Measurements from ENCODE around the gene IL2RA.
A peak's percentile ranks its signal among the peaks of the same experiment; 100 is the strongest.
"Not testable (repeated sequence)": the region's sequence is repeated elsewhere in the genome, so short reads cannot be mapped to it uniquely, and the experiment has no call there.

IL2RA gene

DNA sequence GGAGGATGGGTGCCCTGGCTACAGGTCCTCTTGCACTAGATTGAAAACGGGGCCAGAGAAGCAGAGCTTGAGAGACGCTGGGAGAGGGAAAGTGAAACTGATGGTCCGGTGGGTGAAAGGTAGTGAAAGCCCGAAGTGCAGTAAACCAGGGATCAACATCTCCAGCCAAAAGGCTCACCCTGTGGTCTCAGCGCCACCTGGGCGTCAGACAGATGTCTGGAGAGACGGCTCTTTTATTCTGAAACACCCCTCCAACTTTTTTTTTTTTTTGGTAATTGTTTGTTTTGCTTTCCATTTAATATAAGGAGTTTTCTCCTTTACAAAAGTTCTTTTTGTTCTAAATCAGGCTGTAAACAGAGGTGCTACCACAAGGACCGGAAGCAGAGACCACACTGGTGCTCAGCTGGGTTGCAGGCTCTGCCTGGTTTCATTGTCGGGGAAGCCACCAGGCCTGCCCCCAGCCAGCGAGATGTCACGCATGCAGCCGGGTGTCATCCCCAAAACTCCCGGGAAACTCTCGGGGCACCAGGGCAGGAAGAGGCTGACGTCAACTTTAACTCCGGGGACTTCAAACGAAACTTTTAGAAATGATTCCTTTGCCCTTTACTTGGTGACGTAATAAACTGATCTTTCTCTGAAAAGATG, 11.2 kb downstream of the IL2RA start:
- Histone ChIP-seq H3K27ac (ENCODE audit: low read depth, low read length) (peak overlapping the region; percentile 58), H3K4me1 (ENCODE audit: control insufficient read depth, insufficient read depth, low read length) (no peaks in the 10 kb centered on the region), H3K36me3 (ENCODE audit: control insufficient read depth, insufficient read depth, low read length) (no peaks in the 10 kb centered on the region), H3K4me3 (ENCODE audit: low read length) (peak overlapping the region; percentile 66), H3K9ac (ENCODE audit: low read length) (no peak overlapping the region), H3K27me3 (ENCODE audit: control insufficient read depth, insufficient read depth, low read length) (no peaks in the 10 kb centered on the region)

- Histone ChIP-seq H3K27me3 (ENCODE audit: control insufficient read depth, insufficient read depth, low read length) (no peaks in the 10 kb centered on the region), H3K9ac (ENCODE audit: low read length) (no peak overlapping the region), H3K27ac (ENCODE audit: low read depth, low read length) (no peak overlapping the region), H3K36me3 (ENCODE audit: control insufficient read depth, insufficient read depth, low read length) (no peaks in the 10 kb centered on the region), H3K4me3 (ENCODE audit: low read length) (no peak overlapping the region), H3K4me1 (ENCODE audit: control insufficient read depth, insufficient read depth, low read length) (no peaks in the 10 kb centered on the region)
These were observed 13.2 kb downstream of the IL2RA start for GRCh38 chr10:6049031-6049400.

DNA sequence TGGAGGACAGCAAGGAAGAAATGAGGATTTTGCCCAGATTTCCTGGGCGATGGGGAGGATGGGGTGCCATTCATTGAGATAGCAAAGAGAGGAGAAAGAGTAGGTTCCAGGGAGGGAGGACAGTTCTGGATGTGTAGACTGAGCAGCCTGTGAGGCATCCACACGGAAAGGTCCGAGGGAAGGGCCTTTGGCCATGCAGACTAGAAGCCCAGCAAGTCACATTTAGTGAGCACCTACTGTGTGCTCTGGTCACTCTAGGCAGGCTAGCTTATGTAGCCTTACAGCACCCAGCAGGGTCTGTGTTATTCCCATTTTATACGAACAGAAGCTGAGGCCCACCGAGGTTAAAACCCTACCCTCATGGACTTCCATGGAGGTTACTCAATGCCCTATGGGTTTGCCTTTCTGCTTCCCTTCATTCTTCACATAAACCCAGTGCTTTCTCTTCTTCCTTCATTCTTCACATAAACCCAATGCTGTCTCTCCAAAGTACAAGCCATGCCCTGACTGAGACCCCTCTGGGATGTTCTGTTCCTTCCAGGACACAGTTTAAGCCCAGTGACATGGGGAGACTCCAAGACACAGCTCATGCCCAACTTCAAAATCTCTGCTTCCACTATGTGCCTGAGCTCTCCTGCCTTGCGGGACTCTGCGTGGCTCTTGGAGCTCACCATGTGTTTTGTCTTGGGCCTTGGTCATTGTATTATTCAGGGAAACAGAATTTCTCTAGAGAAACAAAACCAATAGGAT, 13.7 kb downstream of the IL2RA start:
- no peaks in the 10 kb centered on the region for H3K4me1 ChIP-seq (ENCODE audit: control insufficient read depth, insufficient read depth, low read length)
- H3K27me3 ChIP-seq (ENCODE audit: control insufficient read depth, insufficient read depth, low read length), result no peaks in the 10 kb centered on the region
- H3K9ac ChIP-seq (ENCODE audit: low read length), result no peak overlapping the region
- no peak overlapping the region for H3K27ac ChIP-seq (ENCODE audit: low read depth, low read length)
- no peaks in the 10 kb centered on the region for H3K36me3 ChIP-seq (ENCODE audit: control insufficient read depth, insufficient read depth, low read length)
- H3K4me3 ChIP-seq (ENCODE audit: low read length), result no peak overlapping the region

DNA sequence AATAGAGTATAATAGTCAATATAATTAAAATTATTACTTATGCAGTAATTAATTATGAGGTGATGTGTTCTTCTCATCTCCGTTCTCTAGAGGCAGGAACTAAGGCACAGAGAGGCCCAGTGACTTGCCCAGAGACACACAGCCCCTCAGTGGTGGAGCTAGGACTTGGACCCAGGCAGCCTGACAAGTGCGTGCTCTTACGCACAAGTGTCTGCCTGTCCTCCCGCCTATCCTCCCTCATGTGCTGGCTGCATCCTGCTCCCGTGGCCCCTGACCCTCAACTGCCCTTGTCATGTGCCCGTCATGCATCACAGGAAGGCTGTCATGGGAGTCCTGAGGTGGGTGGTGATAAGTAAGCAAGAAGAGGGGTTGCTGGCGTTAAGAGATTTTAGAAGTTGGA, 14.3 kb downstream of the IL2RA start:
- Histone ChIP-seq H3K4me3 (ENCODE audit: low read length) (no peak overlapping the region), H3K9ac (ENCODE audit: low read length) (no peak overlapping the region), H3K27me3 (ENCODE audit: control insufficient read depth, insufficient read depth, low read length) (no peaks in the 10 kb centered on the region), H3K27ac (ENCODE audit: low read depth, low read length) (no peak overlapping the region), H3K4me1 (ENCODE audit: control insufficient read depth, insufficient read depth, low read length) (no peaks in the 10 kb centered on the region), H3K36me3 (ENCODE audit: control insufficient read depth, insufficient read depth, low read length) (no peaks in the 10 kb centered on the region)

DNA sequence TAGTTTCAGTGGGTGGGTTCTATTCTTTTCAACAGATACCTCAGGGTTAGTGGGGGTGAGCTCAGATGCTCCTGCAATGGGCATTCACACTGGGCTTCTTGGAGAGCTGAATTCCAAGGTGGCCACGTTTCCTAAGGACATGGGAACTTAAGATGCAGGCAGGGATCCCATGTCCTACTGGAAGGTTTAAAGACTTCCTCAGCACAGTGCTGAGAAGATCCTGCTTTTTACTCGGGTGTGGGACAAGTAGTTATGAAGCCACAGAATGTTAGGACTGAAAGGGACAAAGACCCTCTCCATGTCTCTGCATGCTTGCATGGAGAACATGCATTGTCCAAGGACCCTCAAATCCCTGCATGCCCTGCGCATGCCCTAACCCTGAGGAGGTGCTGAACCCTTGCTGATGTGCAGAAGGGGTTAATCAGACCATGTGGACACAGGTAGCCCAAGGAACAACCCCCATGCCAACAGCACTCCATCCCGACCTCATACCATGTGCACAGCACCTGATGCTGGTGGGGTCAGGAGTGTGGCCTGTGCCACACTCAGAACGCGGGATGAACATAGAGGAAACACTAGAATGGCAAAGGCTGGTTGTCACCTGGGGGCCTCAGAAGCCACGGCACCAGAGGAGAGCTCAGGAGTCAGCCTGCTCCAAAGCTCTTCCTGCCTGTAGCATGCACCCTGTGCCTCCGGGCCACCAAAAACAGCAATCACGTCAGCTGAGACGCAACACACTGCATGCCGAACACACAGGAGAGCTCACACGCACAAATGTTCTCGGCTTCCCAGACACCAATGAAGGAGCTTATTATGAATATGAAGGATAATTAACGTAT, 15.2 kb downstream of the IL2RA start:
- Histone ChIP-seq H3K9ac (ENCODE audit: low read length) (no peak overlapping the region), H3K4me1 (ENCODE audit: control insufficient read depth, insufficient read depth, low read length) (no peaks in the 10 kb centered on the region), H3K27ac (ENCODE audit: low read depth, low read length) (no peak overlapping the region), H3K36me3 (ENCODE audit: control insufficient read depth, insufficient read depth, low read length) (no peaks in the 10 kb centered on the region), H3K4me3 (ENCODE audit: low read length) (no peak overlapping the region), H3K27me3 (ENCODE audit: control insufficient read depth, insufficient read depth, low read length) (no peaks in the 10 kb centered on the region)

DNA sequence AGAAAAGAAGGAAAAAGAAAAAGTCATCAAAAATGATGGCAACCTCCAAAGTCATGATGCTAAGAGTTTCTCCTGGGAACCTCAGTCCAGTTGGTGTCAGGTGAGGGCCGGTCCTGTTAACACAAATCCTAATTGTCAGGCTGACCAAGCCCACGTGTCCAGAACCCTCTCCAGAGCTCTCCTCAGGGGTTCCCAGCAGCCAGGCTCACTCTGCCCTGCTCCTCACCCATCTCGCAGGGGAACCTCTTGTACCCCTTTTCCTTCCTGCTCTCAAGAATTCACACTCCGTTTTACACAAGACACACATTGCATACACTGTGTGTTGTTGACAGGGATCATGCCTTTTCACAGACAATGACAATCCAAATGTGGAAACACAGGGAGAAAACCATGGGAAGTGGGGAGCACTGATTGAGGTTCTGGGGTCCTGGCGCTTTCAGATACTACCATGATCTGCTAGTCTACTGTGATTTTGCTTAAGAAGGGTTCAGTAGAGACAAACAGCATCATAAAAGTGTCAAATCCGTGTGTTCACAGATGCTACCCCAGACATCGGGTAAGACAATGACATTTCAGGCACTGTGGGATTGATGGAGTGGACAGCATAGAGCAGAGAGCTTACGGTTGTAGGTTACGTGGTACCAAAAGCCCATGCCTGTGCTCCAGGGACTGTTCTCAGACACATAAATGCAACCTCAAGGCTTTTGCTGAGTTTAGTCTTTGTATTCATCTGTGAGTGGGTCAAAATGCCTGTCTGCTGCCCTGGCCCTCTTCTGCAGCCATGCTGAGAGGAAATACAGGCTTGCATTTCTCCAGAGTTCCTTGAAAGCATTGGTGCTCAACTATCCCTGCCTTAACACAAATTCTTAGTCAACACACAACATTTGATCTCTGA, 16.0 kb downstream of the IL2RA start:
- Histone ChIP-seq H3K4me1 (ENCODE audit: control insufficient read depth, insufficient read depth, low read length) (no peaks in the 10 kb centered on the region), H3K36me3 (ENCODE audit: control insufficient read depth, insufficient read depth, low read length) (no peaks in the 10 kb centered on the region), H3K27ac (ENCODE audit: low read depth, low read length) (no peak overlapping the region), H3K27me3 (ENCODE audit: control insufficient read depth, insufficient read depth, low read length) (no peaks in the 10 kb centered on the region), H3K9ac (ENCODE audit: low read length) (no peak overlapping the region), H3K4me3 (ENCODE audit: low read length) (no peak overlapping the region)

DNA sequence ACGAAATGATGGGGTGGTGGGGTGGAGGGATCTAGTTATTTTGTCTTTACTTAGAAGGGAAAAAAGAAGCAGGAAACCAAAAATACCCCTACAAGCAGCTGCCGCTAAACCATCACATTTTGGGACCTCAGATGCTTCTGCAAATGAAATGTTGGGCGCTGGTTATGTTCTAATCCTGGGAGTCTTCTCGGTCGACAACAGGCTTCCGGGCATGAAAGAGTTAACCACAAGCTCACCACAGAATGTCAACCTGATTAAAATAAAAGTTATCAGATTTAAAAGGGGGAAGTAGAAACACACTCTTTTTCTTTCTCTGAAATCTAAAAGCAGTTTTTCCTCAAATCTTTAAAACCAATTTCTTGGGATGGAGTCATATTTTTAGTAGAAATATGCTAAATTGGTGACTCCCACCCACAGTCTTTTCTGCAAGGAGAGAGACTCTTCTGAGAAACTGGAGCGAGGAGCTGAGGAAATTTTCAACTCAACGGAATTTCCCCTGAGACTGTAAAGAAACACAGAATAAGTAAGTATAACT, 16.8 kb downstream of the IL2RA start:
- Histone ChIP-seq H3K4me3 (ENCODE audit: low read length) (no peak overlapping the region), H3K36me3 (ENCODE audit: control insufficient read depth, insufficient read depth, low read length) (no peaks in the 10 kb centered on the region), H3K9ac (ENCODE audit: low read length) (no peak overlapping the region), H3K27me3 (ENCODE audit: control insufficient read depth, insufficient read depth, low read length) (no peaks in the 10 kb centered on the region), H3K4me1 (ENCODE audit: control insufficient read depth, insufficient read depth, low read length) (no peaks in the 10 kb centered on the region), H3K27ac (ENCODE audit: low read depth, low read length) (no peak overlapping the region)

- no peaks in the 10 kb centered on the region for H3K27me3 ChIP-seq (ENCODE audit: control insufficient read depth, insufficient read depth, low read length)
- H3K4me3 ChIP-seq (ENCODE audit: low read length), result no peak overlapping the region
- no peak overlapping the region for H3K27ac ChIP-seq (ENCODE audit: low read depth, low read length)
- no peaks in the 10 kb centered on the region for H3K36me3 ChIP-seq (ENCODE audit: control insufficient read depth, insufficient read depth, low read length)
- no peak overlapping the region for H3K9ac ChIP-seq (ENCODE audit: low read length)
- H3K4me1 ChIP-seq (ENCODE audit: control insufficient read depth, insufficient read depth, low read length), result no peaks in the 10 kb centered on the region
These were observed 17.3 kb downstream of the IL2RA start for GRCh38 chr10:6044751-6045313.

DNA sequence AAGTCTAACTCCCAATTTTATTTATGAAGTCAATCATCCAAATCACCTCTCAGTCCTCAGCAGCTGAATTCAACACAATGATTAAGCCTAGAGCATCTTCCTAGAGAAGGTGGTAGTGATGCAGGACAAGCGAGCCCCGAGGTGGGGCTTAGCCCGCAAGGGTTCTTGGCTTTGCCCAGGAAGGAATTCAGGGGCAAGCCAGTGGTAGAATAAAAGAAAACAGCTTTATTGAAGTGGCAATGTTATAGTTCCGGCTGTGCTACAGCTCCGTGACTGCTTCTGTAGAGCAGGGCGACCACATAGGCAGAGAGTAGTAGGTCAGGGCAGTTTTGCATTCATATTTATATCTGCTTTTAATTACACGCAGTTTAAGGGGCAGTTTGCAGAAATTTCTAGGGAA, 18.1 kb downstream of the IL2RA start:
- no peaks in the 10 kb centered on the region for H3K27me3 ChIP-seq (ENCODE audit: control insufficient read depth, insufficient read depth, low read length)
- no peak overlapping the region for H3K9ac ChIP-seq (ENCODE audit: low read length)

GRCh38 chr10:6043377-6043776, 18.8 kb downstream of the IL2RA start:
- not testable (repeated sequence) for H3K27ac ChIP-seq (ENCODE audit: low read depth, low read length); H3K4me3 ChIP-seq (ENCODE audit: low read length); H3K36me3 ChIP-seq (ENCODE audit: control insufficient read depth, insufficient read depth, low read length)

More for the DNA sequence above, 18.1 kb downstream of the IL2RA start:
- Histone ChIP-seq H3K4me3 (ENCODE audit: low read length) (no peak overlapping the region), H3K4me1 (ENCODE audit: control insufficient read depth, insufficient read depth, low read length) (no peaks in the 10 kb centered on the region), H3K36me3 (ENCODE audit: control insufficient read depth, insufficient read depth, low read length) (no peaks in the 10 kb centered on the region), H3K27ac (ENCODE audit: low read depth, low read length) (no peak overlapping the region)

GRCh38 chr10:6040205-6040604, 22.0 kb downstream of the IL2RA start:
- H3K36me3 ChIP-seq (ENCODE audit: control insufficient read depth, insufficient read depth, low read length), result no peaks in the 10 kb centered on the region
- no peaks in the 10 kb centered on the region for H3K27me3 ChIP-seq (ENCODE audit: control insufficient read depth, insufficient read depth, low read length)
- H3K4me3 ChIP-seq (ENCODE audit: low read length), result no peak overlapping the region
- H3K9ac ChIP-seq (ENCODE audit: low read length), result no peak overlapping the region
- H3K27ac ChIP-seq (ENCODE audit: low read depth, low read length), result no peak overlapping the region
- H3K4me1 ChIP-seq (ENCODE audit: control insufficient read depth, insufficient read depth, low read length), result no peaks in the 10 kb centered on the region

More at GRCh38 chr10:6043377-6043776, 18.8 kb downstream of the IL2RA start:
- not testable (repeated sequence) for H3K4me1 ChIP-seq (ENCODE audit: control insufficient read depth, insufficient read depth, low read length); H3K27me3 ChIP-seq (ENCODE audit: control insufficient read depth, insufficient read depth, low read length); H3K9ac ChIP-seq (ENCODE audit: low read length)

Data from rectal smooth muscle tissue (tissue), 1 donor.